ENCODE measurements around the gene NLGN4Y.

DNA sequence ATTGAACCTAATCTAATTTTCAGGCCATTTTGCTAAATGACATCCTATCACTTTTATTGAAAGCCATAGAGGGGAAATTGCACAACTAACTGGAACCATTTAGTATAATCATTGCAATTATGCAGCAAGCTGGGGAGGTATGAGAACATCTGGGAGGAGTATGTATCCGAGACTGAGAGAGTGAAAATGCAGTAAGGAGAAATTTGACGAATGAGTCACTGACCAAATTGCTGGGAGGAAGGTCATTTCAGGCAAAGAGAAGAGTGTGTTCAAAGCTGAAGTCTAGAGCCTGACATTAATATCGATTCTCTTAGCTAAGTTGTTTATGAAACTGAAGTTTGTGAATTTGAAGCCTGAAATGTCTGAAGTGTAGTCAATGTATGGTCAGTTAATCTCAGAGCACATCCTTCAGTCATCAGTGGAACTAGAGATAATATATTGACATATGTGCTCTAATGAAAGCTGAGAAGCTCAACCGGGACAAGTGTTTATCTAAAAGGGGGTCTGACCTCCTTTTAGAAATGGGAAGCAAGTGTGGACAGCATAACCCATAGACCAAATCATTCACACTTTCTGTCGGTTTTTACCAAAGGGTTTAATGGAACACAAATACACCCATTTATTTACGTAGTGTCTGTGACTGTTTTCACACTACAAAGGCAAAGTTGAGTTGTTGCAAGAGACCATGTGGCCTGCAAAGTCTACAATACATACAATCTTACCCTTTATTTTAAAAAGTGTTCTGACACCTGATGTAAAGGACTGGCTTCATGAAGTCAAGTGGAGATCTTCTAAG lies 120.0 kb downstream of the NLGN4Y start:
- TF ChIP-seq, protein P1, sequence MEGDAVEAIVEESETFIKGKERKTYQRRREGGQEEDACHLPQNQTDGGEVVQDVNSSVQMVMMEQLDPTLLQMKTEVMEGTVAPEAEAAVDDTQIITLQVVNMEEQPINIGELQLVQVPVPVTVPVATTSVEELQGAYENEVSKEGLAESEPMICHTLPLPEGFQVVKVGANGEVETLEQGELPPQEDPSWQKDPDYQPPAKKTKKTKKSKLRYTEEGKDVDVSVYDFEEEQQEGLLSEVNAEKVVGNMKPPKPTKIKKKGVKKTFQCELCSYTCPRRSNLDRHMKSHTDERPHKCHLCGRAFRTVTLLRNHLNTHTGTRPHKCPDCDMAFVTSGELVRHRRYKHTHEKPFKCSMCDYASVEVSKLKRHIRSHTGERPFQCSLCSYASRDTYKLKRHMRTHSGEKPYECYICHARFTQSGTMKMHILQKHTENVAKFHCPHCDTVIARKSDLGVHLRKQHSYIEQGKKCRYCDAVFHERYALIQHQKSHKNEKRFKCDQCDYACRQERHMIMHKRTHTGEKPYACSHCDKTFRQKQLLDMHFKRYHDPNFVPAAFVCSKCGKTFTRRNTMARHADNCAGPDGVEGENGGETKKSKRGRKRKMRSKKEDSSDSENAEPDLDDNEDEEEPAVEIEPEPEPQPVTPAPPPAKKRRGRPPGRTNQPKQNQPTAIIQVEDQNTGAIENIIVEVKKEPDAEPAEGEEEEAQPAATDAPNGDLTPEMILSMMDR (IDR thresholded peaks at IDR 0.05), result no peak
- TF ChIP-seq POLR2A (IDR thresholded peaks at IDR 0.05), result no peak
